ENCODE measurements around the gene TNS4.

Gene TNS4

GRCh38 chr17:40540448-40540847 lies 39.0 kb upstream of the TNS4 start:
- Histone ChIP-seq H3K4me1 (ENCODE audit: control insufficient read depth, insufficient read depth, low read length) (peaks cover 32% of the 10 kb centered on the region), H3K9ac (ENCODE audit: low read length) (no peak overlapping the region), H3K4me3 (ENCODE audit: low read length) (no peak overlapping the region), H3K27me3 (ENCODE audit: control insufficient read depth, insufficient read depth, low read length) (peaks cover 2% of the 10 kb centered on the region), H3K27ac (ENCODE audit: low read depth, low read length) (no peak overlapping the region), H3K36me3 (ENCODE audit: control insufficient read depth, insufficient read depth, low read length) (no peaks in the 10 kb centered on the region)

GRCh38 chr17:40539711-40540411 lies 38.4 kb upstream of the TNS4 start:
- Histone ChIP-seq H3K4me3 (ENCODE audit: low read length) (no peak overlapping the region), H3K27ac (ENCODE audit: low read depth, low read length) (peak overlapping the region; percentile 8), H3K27me3 (ENCODE audit: control insufficient read depth, insufficient read depth, low read length) (no peaks in the 10 kb centered on the region), H3K36me3 (ENCODE audit: control insufficient read depth, insufficient read depth, low read length) (no peaks in the 10 kb centered on the region), H3K9ac (ENCODE audit: low read length) (no peak overlapping the region), H3K4me1 (ENCODE audit: control insufficient read depth, insufficient read depth, low read length) (peaks cover 32% of the 10 kb centered on the region)

GRCh38 chr17:40538936-40539705 lies 37.7 kb upstream of the TNS4 start:
- Histone ChIP-seq H3K27me3 (ENCODE audit: control insufficient read depth, insufficient read depth, low read length) (no peaks in the 10 kb centered on the region), H3K36me3 (ENCODE audit: control insufficient read depth, insufficient read depth, low read length) (no peaks in the 10 kb centered on the region), H3K4me3 (ENCODE audit: low read length) (no peak overlapping the region), H3K27ac (ENCODE audit: low read depth, low read length) (peak overlapping the region; percentile 3), H3K4me1 (ENCODE audit: control insufficient read depth, insufficient read depth, low read length) (peaks cover 32% of the 10 kb centered on the region), H3K9ac (ENCODE audit: low read length) (no peak overlapping the region)

GRCh38 chr17:40538019-40538935 lies 36.9 kb upstream of the TNS4 start:
- Histone ChIP-seq H3K9ac (ENCODE audit: low read length) (no peak overlapping the region), H3K27ac (ENCODE audit: low read depth, low read length) (peak overlapping the region; percentile 3), H3K4me3 (ENCODE audit: low read length) (no peak overlapping the region), H3K36me3 (ENCODE audit: control insufficient read depth, insufficient read depth, low read length) (no peaks in the 10 kb centered on the region), H3K4me1 (ENCODE audit: control insufficient read depth, insufficient read depth, low read length) (peaks cover 34% of the 10 kb centered on the region), H3K27me3 (ENCODE audit: control insufficient read depth, insufficient read depth, low read length) (no peaks in the 10 kb centered on the region)

- no peak overlapping the region for H3K9ac ChIP-seq (ENCODE audit: low read length)
- peak overlapping the region; percentile 2 for H3K27ac ChIP-seq (ENCODE audit: low read depth, low read length)
- no peak overlapping the region for H3K4me3 ChIP-seq (ENCODE audit: low read length)
- H3K4me1 ChIP-seq (ENCODE audit: control insufficient read depth, insufficient read depth, low read length) = peaks cover 27% of the 10 kb centered on the region
- H3K36me3 ChIP-seq (ENCODE audit: control insufficient read depth, insufficient read depth, low read length) = no peaks in the 10 kb centered on the region
- no peaks in the 10 kb centered on the region for H3K27me3 ChIP-seq (ENCODE audit: control insufficient read depth, insufficient read depth, low read length)
Observed at GRCh38 chr17:40536295-40537171, 35.1 kb upstream of the TNS4 start.

DNA sequence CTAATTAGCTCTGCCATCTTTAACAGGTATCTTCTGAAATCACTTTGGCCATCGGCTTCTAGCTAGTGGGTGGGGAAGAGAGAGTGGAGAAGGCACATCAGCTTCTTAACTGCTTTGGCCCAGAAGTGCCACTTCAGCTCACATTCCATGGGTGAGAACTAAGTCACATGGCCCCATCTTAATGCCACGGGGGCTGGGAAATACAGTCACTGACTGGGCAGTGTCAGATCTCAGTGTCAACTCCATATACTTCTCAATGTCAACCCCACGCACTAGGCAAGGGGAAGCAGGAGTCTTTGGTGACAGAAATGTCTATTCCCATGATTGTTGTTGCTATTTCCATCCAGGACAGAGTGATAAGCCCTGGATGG lies 34.5 kb upstream of the TNS4 start:
- no peak overlapping the region for H3K27ac ChIP-seq (ENCODE audit: low read depth, low read length)
- H3K9ac ChIP-seq (ENCODE audit: low read length) = no peak overlapping the region
- H3K4me3 ChIP-seq (ENCODE audit: low read length) = no peak overlapping the region
- no peaks in the 10 kb centered on the region for H3K36me3 ChIP-seq (ENCODE audit: control insufficient read depth, insufficient read depth, low read length)
- H3K27me3 ChIP-seq (ENCODE audit: control insufficient read depth, insufficient read depth, low read length) = no peaks in the 10 kb centered on the region
- H3K4me1 ChIP-seq (ENCODE audit: control insufficient read depth, insufficient read depth, low read length) = peaks cover 27% of the 10 kb centered on the region

- Histone ChIP-seq H3K9ac (ENCODE audit: low read length) (no peak overlapping the region), H3K27me3 (ENCODE audit: control insufficient read depth, insufficient read depth, low read length) (no peaks in the 10 kb centered on the region), H3K4me1 (ENCODE audit: control insufficient read depth, insufficient read depth, low read length) (peaks cover 27% of the 10 kb centered on the region), H3K4me3 (ENCODE audit: low read length) (no peak overlapping the region), H3K27ac (ENCODE audit: low read depth, low read length) (no peak overlapping the region), H3K36me3 (ENCODE audit: control insufficient read depth, insufficient read depth, low read length) (no peaks in the 10 kb centered on the region)
Observed at GRCh38 chr17:40535438-40535837, 34.0 kb upstream of the TNS4 start.

DNA sequence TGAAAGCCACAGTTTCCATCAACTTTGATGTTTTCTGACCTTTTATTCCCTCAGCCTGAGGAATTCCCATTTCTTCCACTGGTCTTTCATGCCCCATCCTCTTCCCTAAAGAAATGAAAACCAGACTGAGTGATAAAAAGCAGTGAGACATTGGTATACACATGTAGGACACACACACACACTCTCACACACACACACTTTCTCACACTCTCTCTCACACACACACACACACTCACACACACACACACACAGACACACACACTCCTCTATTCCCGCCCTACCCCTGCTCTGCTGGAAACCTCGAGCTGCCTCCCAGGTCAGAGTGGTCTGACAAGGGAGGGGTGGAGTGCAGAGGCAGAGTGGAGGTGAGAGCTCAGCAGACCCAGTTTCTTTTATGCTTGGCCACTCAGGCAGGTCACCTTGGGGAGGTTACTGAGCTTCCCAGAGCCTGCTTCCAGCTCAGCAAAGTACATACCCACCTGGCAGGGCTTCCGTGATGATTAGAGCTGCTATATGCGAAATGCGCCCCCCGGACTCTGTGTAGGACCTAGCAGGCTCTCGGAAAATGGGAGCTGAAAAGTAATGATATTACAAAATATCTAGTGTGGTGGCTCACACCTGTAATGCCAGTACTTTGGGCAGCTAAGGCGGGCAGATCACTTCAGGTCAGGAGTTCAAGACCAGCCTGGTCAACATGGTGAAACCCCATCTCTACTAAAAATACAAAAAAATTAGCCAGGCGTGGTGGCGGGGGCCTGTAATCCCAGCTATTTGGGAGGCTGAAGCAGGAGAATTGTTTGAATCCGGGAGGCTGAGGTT lies 33.2 kb upstream of the TNS4 start:
- Histone ChIP-seq H3K36me3 (ENCODE audit: control insufficient read depth, insufficient read depth, low read length) (no peaks in the 10 kb centered on the region), H3K27me3 (ENCODE audit: control insufficient read depth, insufficient read depth, low read length) (no peaks in the 10 kb centered on the region), H3K9ac (ENCODE audit: low read length) (no peak overlapping the region), H3K27ac (ENCODE audit: low read depth, low read length) (no peak overlapping the region), H3K4me1 (ENCODE audit: control insufficient read depth, insufficient read depth, low read length) (peaks cover 27% of the 10 kb centered on the region), H3K4me3 (ENCODE audit: low read length) (no peak overlapping the region)

GRCh38 chr17:40533896-40534295 lies 32.5 kb upstream of the TNS4 start:
- H3K27me3 ChIP-seq (ENCODE audit: control insufficient read depth, insufficient read depth, low read length) = no peaks in the 10 kb centered on the region
- peaks cover 27% of the 10 kb centered on the region for H3K4me1 ChIP-seq (ENCODE audit: control insufficient read depth, insufficient read depth, low read length)
- H3K4me3 ChIP-seq (ENCODE audit: low read length) = no peak overlapping the region
- no peaks in the 10 kb centered on the region for H3K36me3 ChIP-seq (ENCODE audit: control insufficient read depth, insufficient read depth, low read length)
- H3K9ac ChIP-seq (ENCODE audit: low read length) = no peak overlapping the region
- H3K27ac ChIP-seq (ENCODE audit: low read depth, low read length) = no peak overlapping the region

DNA sequence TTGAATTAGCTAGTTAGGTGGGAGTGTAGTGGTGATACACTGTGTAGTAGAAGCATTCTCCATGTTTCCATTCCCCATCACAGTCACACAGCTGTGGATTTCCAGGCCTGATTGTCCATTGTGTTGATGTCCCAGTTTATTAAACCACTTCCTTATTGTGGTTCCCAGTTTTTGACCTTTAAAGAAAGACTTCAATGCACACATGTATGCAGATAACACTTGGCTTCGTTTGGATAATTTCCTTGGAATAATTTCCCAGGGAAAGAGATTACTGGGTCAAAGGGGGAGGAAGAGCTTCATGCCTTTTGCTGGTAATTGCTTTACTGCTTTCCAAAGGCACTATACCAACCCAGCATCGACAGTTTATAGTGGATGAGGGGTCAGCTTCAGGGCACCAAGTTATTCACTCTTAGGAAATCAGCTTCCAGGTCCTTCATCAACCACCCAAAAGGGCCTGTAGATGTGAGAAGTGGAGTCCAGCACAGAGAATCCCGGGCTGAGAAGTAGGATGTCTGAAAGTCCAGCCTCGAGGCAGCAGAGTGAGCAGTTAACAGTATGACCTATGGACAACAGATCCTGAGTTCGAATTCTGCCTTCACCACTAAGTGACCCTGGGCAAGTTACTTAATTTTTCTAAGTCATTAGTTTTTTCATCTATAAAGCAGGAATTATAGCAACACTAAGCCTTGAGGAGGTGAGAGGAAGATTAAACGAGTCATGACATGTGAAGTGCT lies 31.3 kb upstream of the TNS4 start:
- H3K4me1 ChIP-seq (ENCODE audit: control insufficient read depth, insufficient read depth, low read length) = peaks cover 20% of the 10 kb centered on the region
- peak overlapping the region; percentile 34 for H3K4me3 ChIP-seq (ENCODE audit: low read length)
- H3K27me3 ChIP-seq (ENCODE audit: control insufficient read depth, insufficient read depth, low read length) = no peaks in the 10 kb centered on the region
- H3K9ac ChIP-seq (ENCODE audit: low read length) = peak overlapping the region; percentile 18
- no peak overlapping the region for H3K27ac ChIP-seq (ENCODE audit: low read depth, low read length)
- no peaks in the 10 kb centered on the region for H3K36me3 ChIP-seq (ENCODE audit: control insufficient read depth, insufficient read depth, low read length)
